AG04450 (cell line): ENCODE measurements around the gene TMED8. TPM values are rescaled to one million over a fixed set of nuclear protein-coding genes. Genes with fewer than 3 reads are reported as not detected.

ENCODE experiments used
- CTCF ChIA-PET: fragments of 300-600, 350-600 bp; formaldehyde crosslinking; extraction: SDS; loops from one replicate; lab custom pipeline; 2022; ENCODE audit warnings: antibody characterized with exemption, inconsistent platforms; lab: Charles Lee
- POLR2A ChIA-PET: fragments of 350-600 bp; formaldehyde crosslinking; extraction: SDS; loops from one replicate; lab custom pipeline; 2021; ENCODE audit warnings: antibody characterized with exemption, inconsistent platforms; lab: Yijun Ruan, JAX
- DNase-seq: peaks from one replicate; pipeline ENCODE4 v3.0.0-alpha.2; 2011; ENCODE audit warnings: low read depth, low spot score
- H3K27ac ChIP-seq: one replicate; pipeline ENCODE4 v1.5.1; 2012; ENCODE audit warnings: low read depth, low read length, control low read depth
- H3K27me3 ChIP-seq: one replicate; pipeline ENCODE4 v1.6.0; 2012; ENCODE audit warnings: low read length; ENCODE audit not compliant: control insufficient read depth, insufficient read depth
- H3K4me3 ChIP-seq: 2 replicates; pipeline ENCODE4 v1.5.1; 2011; ENCODE audit warnings: mild to moderate bottlenecking, low read depth, low read length, control low read depth
- H3K9me3 ChIP-seq: 2 replicates; pipeline ENCODE4 v1.5.1; 2012; ENCODE audit warnings: low read length; ENCODE audit not compliant: control insufficient read depth, insufficient read depth
- CTCF ChIP-seq: IDR thresholded peaks from 2 replicates; pipeline ENCODE4 v1.5.1; 2011; ENCODE audit warnings: low read depth, low read length, control low read depth, inconsistent platforms
- polyA plus RNA-seq: library from polyadenylated mRNA; depleted of rRNA; stranded (reverse); fragments of >200 nt; gene quantifications from 2 replicates; pipeline ENCODE4 v1.2.3, GENCODE V29; 2011

TMED8 gene
- polyA plus RNA-seq, 1 experiment: 5.7 TPM

- no peak for DNase-seq
- Histone ChIP-seq H3K27me3 (no peaks in the 10 kb centered on the region), H3K4me3 (peak overlapping the region; percentile 86), H3K27ac (no peak overlapping the region), H3K9me3 (no peaks in the 10 kb centered on the region)
- CTCF ChIA-PET: interaction anchor here (1.0 to 2.2 kb wide), 6 partner anchors 42 to 77 kb away, joined by 3 to 12 read pairs (median 4); partner anchors contain the start of genes GSTZ1 and POMT2
- TF ChIP-seq CTCF: no peak
- POLR2A ChIA-PET: interaction anchor here (0.6 to 1.5 kb wide), 4 partner anchors 11 to 56 kb away, joined by 3 to 24 read pairs (median 4); partner anchors contain the start of genes GSTZ1 and POMT2
Observed at GRCh38 chr14:77377502-77377844, 579 bp upstream of the TMED8 start.

- H3K9me3 ChIP-seq: no peaks in the 10 kb centered on the region
- DNase-seq: no peak
- CTCF ChIA-PET: interaction anchor here (0.9 to 2.2 kb wide), 5 partner anchors 17 to 73 kb away, joined by 3 to 12 read pairs (median 5); partner anchors contain the start of genes GSTZ1 and POMT2
- no peak overlapping the region for H3K27ac ChIP-seq
- peak overlapping the region; percentile 86 for H3K4me3 ChIP-seq
- no peaks in the 10 kb centered on the region for H3K27me3 ChIP-seq
- TF ChIP-seq CTCF: no peak
- POLR2A ChIA-PET: interaction anchor here (0.6 to 1.5 kb wide), 2 partner anchors 55 to 278 kb away, joined by 3 to 24 read pairs; partner anchors contain the start of genes CIPC, GSTZ1 and POMT2
Observed at GRCh38 chr14:77375973-77376770, 722 bp downstream of the TMED8 start.

GRCh38 chr14:77375164-77375950, 1.5 kb downstream of the TMED8 start:
- H3K9me3 ChIP-seq: no peaks in the 10 kb centered on the region
- CTCF ChIA-PET: interaction anchor here (0.6 kb wide), 1 partner anchor 68 kb away, joined by 3 read pairs; no protein-coding TSS in a partner anchor
- no peak overlapping the region for H3K27ac ChIP-seq
- no peaks in the 10 kb centered on the region for H3K27me3 ChIP-seq
- no peak for DNase-seq
- no peak for TF ChIP-seq CTCF
- POLR2A ChIA-PET: no interaction called here
- H3K4me3 ChIP-seq: no peak overlapping the region

GRCh38 chr14:77372304-77372841, 4.5 kb downstream of the TMED8 start:
- ChIA-PET CTCF (no interaction called here), POLR2A (no interaction called here)
- DNase-seq: peak; percentile 51
- no peaks in the 10 kb centered on the region for H3K9me3 ChIP-seq
- no peak overlapping the region for H3K4me3 ChIP-seq
- no peak overlapping the region for H3K27ac ChIP-seq
- no peaks in the 10 kb centered on the region for H3K27me3 ChIP-seq
- no peak for TF ChIP-seq CTCF
